ENCODE data around the gene VPS18. TPM values are rescaled to one million over a fixed set of nuclear protein-coding genes. Genes with fewer than 3 reads are reported as not detected.

The VPS18 gene
- total and polyA plus RNA-seq, 2 donors (not counting 1 experiment from before 2014, with no cell fraction given) = 13.6 to 29.6 TPM

- ChIA-PET POLR2A (interaction anchor here (0.5 to 1.8 kb wide), 2 partner anchors 34 to 441 kb away, joined by 5 to 9 read pairs; no protein-coding TSS in a partner anchor), CTCF (interaction anchor here (0.5 to 9.8 kb wide), 25 partner anchors 10 to 374 kb away, joined by 3 to 189 read pairs (median 4); partner anchors contain the start of genes EXD1, RAD51, RHOV and SPINT1)
- DNase-seq = peak; percentile 66
- Histone ChIP-seq H3K9ac (ENCODE audit: low read length) (no peak overlapping the region), H3K27me3 (replicated peaks in 1 of 4; ENCODE audit: control extremely low read depth in 1 of 4, control insufficient read depth in 3 of 4, insufficient read depth in 4 of 4, low read length in 3 of 4) (no peaks in the 10 kb centered on the region), H3K9me3 (ENCODE audit: control extremely low read depth in 1 of 3, control insufficient read depth in 2 of 3, insufficient read depth in 1 of 3, low read length in 2 of 3) (no peaks in the 10 kb centered on the region), H4K20me1 (ENCODE audit: control insufficient read depth, insufficient read depth, low read length, poor library complexity, severe bottlenecking) (peaks cover 10% of the 10 kb centered on the region), H3K4me3 (ENCODE audit: control extremely low read depth in 1 of 5, extremely low read depth in 1 of 5, insufficient read depth in 1 of 5, low read depth in 2 of 5, low read length in 4 of 5) (no peak overlapping the region), H3K36me3 (replicated peaks in 1 of 2; ENCODE audit: control extremely low read depth in 1 of 2, control insufficient read depth in 1 of 2, extremely low read depth in 1 of 2, insufficient read depth in 2 of 2, low read length in 1 of 2) (peaks cover 2 to 6% of the 10 kb centered on the region in 2 experiments), H3K4me1 (ENCODE audit: control insufficient read depth in 2 of 2, insufficient read depth in 2 of 2, low read length in 2 of 2) (peaks cover 18 to 19% of the 10 kb centered on the region in 2 donors), H3K79me2 (ENCODE audit: control insufficient read depth, insufficient read depth, low read length) (peaks cover 23% of the 10 kb centered on the region), H2AFZ (ENCODE audit: insufficient read depth, low read depth, low read length, poor library complexity, severe bottlenecking) (peak overlapping the region; percentile 63), H3K27ac (ENCODE audit: low read length in 2 of 2) (no peak overlapping the region), H3K4me2 (replicated peaks; ENCODE audit: low read depth, low read length, poor library complexity, severe bottlenecking) (no peak overlapping the region)
- no peak overlapping the region for H3K4me3 Mint-ChIP-seq
- peaks cover 28% of the 10 kb centered on the region for H3K4me1 Mint-ChIP-seq
- H3K27ac Mint-ChIP-seq = peak overlapping the region; percentile 32
- WGBS (ENCODE audit: insufficient coverage) = 15% methylated on average over 3 of the region's 4 CpGs
- TF ChIP-seq, protein P1, sequence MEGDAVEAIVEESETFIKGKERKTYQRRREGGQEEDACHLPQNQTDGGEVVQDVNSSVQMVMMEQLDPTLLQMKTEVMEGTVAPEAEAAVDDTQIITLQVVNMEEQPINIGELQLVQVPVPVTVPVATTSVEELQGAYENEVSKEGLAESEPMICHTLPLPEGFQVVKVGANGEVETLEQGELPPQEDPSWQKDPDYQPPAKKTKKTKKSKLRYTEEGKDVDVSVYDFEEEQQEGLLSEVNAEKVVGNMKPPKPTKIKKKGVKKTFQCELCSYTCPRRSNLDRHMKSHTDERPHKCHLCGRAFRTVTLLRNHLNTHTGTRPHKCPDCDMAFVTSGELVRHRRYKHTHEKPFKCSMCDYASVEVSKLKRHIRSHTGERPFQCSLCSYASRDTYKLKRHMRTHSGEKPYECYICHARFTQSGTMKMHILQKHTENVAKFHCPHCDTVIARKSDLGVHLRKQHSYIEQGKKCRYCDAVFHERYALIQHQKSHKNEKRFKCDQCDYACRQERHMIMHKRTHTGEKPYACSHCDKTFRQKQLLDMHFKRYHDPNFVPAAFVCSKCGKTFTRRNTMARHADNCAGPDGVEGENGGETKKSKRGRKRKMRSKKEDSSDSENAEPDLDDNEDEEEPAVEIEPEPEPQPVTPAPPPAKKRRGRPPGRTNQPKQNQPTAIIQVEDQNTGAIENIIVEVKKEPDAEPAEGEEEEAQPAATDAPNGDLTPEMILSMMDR (IDR thresholded peaks at IDR 0.05) = peak; percentile 62
- TF ChIP-seq EZH2 (IDR thresholded peaks at IDR 0.05; ENCODE audit: borderline replicate concordance, insufficient read depth, low read depth, low read length, poor library complexity, severe bottlenecking) = no peak
- H3K27me3 Mint-ChIP-seq = no peaks in the 10 kb centered on the region
- intact Hi-C loops (cut with micrococcal nuclease) = loop anchor here (5.0 kb wide), 1 partner anchor 325 kb away; the partner anchor contains the start of genes CCDC32 and RPUSD2
- ATAC-seq (ENCODE audit: low read depth) = no peak
- no peaks in the 10 kb centered on the region for H3K9me3 Mint-ChIP-seq (ENCODE audit: insufficient read depth)
Observed at GRCh38 chr15:40891810-40892446, 2.3 kb upstream of the VPS18 start.

Data from B cell (primary cell).